ENCODE results near the gene NTNG2.
A peak's percentile ranks its signal among the peaks of the same experiment; 100 is the strongest.

Gene NTNG2

DNA sequence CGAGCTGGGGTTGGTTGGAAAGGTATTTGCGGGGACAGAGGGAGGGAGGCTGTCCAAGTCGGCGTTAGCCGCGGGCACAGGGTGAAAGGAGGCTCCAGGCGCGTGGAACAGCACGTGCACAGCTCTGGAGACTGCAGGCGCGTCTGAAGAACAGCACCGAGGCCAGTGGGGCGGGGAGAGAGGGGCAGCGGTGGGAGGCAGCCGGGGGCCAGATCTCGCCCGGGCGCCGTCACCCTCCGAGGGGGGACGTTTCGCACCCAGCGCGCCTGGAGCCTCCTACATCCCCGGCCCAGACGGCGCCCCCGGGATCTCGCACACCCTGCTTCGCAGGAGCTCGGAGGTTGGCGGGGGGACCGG lies 79.6 kb downstream of the NTNG2 start (continued):
- peak; percentile 92; the same call in 1 of the 2 replicates for TF ChIP-seq ZNF600 (tag by site-specific recombination; IDR thresholded peaks at IDR 0.05)
- TF ChIP-seq ZNF335 (tag by site-specific recombination; conservative IDR thresholded peaks at IDR 0.05), result peak; percentile 96
- no peak for TF ChIP-seq TRIM28 (IDR thresholded peaks at IDR 0.05; ENCODE audit: borderline replicate concordance, low read length)
- no peak for TF ChIP-seq ZNF19 (tag by site-specific recombination; IDR thresholded peaks at IDR 0.05; ENCODE audit: low read depth)
- TF ChIP-seq, protein P1, sequence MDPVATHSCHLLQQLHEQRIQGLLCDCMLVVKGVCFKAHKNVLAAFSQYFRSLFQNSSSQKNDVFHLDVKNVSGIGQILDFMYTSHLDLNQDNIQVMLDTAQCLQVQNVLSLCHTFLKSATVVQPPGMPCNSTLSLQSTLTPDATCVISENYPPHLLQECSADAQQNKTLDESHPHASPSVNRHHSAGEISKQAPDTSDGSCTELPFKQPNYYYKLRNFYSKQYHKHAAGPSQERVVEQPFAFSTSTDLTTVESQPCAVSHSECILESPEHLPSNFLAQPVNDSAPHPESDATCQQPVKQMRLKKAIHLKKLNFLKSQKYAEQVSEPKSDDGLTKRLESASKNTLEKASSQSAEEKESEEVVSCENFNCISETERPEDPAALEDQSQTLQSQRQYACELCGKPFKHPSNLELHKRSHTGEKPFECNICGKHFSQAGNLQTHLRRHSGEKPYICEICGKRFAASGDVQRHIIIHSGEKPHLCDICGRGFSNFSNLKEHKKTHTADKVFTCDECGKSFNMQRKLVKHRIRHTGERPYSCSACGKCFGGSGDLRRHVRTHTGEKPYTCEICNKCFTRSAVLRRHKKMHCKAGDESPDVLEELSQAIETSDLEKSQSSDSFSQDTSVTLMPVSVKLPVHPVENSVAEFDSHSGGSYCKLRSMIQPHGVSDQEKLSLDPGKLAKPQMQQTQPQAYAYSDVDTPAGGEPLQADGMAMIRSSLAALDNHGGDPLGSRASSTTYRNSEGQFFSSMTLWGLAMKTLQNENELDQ (tag by site-specific recombination; IDR thresholded peaks at IDR 0.05; ENCODE audit: low read depth), result no peak
- no peak for TF ChIP-seq ZNF214 (tag by site-specific recombination; IDR thresholded peaks at IDR 0.05; ENCODE audit: borderline replicate concordance)
- TF ChIP-seq, protein P2, sequence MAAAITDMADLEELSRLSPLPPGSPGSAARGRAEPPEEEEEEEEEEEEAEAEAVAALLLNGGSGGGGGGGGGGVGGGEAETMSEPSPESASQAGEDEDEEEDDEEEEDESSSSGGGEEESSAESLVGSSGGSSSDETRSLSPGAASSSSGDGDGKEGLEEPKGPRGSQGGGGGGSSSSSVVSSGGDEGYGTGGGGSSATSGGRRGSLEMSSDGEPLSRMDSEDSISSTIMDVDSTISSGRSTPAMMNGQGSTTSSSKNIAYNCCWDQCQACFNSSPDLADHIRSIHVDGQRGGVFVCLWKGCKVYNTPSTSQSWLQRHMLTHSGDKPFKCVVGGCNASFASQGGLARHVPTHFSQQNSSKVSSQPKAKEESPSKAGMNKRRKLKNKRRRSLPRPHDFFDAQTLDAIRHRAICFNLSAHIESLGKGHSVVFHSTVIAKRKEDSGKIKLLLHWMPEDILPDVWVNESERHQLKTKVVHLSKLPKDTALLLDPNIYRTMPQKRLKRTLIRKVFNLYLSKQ (tag by site-specific recombination; IDR thresholded peaks at IDR 0.05; ENCODE audit: borderline replicate concordance), result no peak
- TF ChIP-seq BCL6B (tag by site-specific recombination; IDR thresholded peaks at IDR 0.05), result no peak
- TF ChIP-seq ZBTB10 (tag by site-specific recombination; IDR thresholded peaks at IDR 0.05), result 0 out of 2 replicates have a peak, but pooled peaks have one; percentile 77
- no peak for TF ChIP-seq PRDM2 (tag by site-specific recombination; IDR thresholded peaks at IDR 0.05; ENCODE audit: borderline replicate concordance)
- TF ChIP-seq ZNF266 (tag by site-specific recombination; IDR thresholded peaks at IDR 0.05; ENCODE audit: low read depth), result no peak
- TF ChIP-seq ZFP37 (tag by site-specific recombination; IDR thresholded peaks at IDR 0.05), result no peak
- TF ChIP-seq FEZF1 (tag by site-specific recombination; IDR thresholded peaks at IDR 0.05), result no peak
- TF ChIP-seq PRDM4 (tag by site-specific recombination; IDR thresholded peaks at IDR 0.05), result peak; percentile 57; the same call in 1 of the 2 replicates
- no peak for TF ChIP-seq ZSCAN23 (tag by site-specific recombination; IDR thresholded peaks at IDR 0.05)
- TF ChIP-seq ZNF623 (tag by site-specific recombination; IDR thresholded peaks at IDR 0.05), result no peak
- TF ChIP-seq ZBTB48 (tag by site-specific recombination; IDR thresholded peaks at IDR 0.05), result peak; percentile 56; the same call in 1 of the 2 replicates
- no peak for TF ChIP-seq ZFP3 (tag by site-specific recombination; IDR thresholded peaks at IDR 0.05; ENCODE audit: low read depth)
- TF ChIP-seq ZNF843 (tag by site-specific recombination; IDR thresholded peaks at IDR 0.05), result 0 out of 2 replicates have a peak, but pooled peaks have one; percentile 26
- no peak for TF ChIP-seq ZNF121 (tag by site-specific recombination; IDR thresholded peaks at IDR 0.05)
- TF ChIP-seq ZNF366 (tag by site-specific recombination; conservative IDR thresholded peaks at IDR 0.05), result peak; percentile 70
- TF ChIP-seq GLIS1 (tag by site-specific recombination; IDR thresholded peaks at IDR 0.05), result peak; percentile 77
- no peak for TF ChIP-seq SP3 (tag by site-specific recombination; IDR thresholded peaks at IDR 0.05)
- TF ChIP-seq KLF16 (tag by site-specific recombination; IDR thresholded peaks at IDR 0.05), result peak; percentile 56
